ENCODE data around the gene LYPD6B.

The LYPD6B gene

GRCh38 chr2:149044500-149044899 is 6.0 kb downstream of the LYPD6B start:
- DNase-seq = no peak

DNA sequence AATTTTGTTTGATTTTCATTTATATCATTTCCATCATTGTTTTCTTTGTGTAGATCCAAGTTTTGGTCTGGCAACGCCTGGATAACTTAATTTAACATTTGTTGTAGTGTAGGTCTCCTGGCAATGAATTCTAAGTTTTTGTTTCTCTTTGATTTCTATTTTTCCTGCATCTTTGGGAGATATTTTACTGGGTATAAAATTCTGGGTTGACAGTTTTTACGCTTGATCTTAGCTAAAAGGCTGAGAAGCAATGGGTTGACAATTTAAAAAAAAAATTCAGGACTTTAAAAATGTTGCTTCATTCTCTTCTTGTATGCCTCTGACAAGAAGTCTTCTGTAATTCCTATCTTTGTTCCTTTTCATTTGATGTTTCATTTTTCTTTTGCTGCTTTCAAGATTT is 8.6 kb downstream of the LYPD6B start:
- DNase-seq = no peak

DNA sequence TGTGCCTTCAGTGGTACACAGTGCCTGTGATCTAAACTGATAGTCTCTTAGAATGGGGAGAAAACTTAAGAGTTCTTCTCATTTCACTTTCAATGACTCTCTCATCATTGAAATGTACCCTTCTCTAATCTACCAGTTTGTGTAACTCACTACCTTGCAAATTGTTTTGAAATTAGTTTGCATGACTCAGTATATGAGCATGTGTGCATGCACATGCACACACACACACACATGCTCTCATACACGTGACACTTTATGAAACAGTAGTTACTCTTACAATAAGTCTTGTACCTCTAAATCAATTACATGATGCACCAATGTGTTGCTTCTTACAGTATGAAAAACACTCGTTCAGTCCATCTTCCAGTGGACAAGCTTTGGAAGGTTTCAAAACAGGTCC is 10.6 kb downstream of the LYPD6B start:
- DNase-seq = no peak

GRCh38 chr2:149050188-149050587 is 11.7 kb downstream of the LYPD6B start:
- DNase-seq = no peak

- no peak for DNase-seq
Observed at GRCh38 chr2:149055751-149056150, 17.3 kb downstream of the LYPD6B start.

DNA sequence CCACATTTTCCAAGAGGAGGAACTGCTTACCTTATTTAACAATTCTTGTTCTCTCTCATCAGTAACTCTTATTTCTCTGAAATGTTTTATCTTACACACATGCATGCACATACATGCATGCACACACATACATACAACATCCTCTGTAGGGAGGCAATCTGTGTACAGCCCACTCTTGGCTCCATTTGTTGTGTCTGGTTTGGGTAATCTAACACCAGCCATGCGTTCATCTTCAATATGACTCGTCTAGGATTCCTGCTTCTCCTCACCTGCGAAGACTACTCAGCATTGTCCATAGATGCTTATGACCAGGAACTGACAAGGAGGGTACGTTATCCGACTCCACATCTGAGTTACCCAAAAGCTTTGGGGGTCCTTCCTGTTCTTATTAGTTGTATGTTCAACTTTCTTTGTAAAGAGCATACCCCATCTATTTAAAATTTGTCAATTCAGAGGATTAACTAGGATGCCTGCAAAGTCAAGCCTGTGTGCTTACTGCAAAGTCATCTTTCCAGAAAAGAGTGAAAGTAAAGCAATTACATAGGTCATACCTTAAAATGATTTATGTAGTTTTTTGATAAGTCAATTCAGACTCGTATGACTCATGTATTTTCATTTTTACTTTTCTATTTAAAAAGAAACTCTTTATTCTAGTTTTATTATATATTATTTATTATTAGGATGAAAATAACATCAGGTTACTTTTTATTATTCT is 18.2 kb downstream of the LYPD6B start:
- no peak for DNase-seq

DNA sequence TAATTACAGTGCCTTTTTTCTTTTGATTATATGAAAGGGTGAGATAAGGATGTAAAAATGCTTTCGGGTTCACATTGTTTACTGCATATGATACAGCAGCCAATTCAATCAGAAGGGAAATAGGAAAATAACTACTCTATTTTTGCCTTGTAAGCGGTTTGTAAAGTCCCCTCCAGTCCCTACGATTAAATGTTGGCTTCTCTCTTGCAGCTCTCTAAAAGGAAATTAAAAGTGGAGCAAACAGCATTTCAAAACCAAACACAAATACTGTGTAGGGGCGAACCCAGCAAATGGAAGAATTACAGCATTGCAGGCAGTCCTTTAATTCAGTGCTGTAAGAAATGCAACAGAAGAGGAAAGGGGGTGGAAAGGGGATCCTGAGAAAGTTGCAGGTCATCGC is 18.9 kb downstream of the LYPD6B start:
- no peak for DNase-seq

GRCh38 chr2:149058936-149059335 is 20.4 kb downstream of the LYPD6B start:
- no peak for DNase-seq

GRCh38 chr2:149059822-149060221 is 21.3 kb downstream of the LYPD6B start:
- no peak for DNase-seq

GRCh38 chr2:149061133-149061745 is 22.7 kb downstream of the LYPD6B start:
- no peak for DNase-seq

DNA sequence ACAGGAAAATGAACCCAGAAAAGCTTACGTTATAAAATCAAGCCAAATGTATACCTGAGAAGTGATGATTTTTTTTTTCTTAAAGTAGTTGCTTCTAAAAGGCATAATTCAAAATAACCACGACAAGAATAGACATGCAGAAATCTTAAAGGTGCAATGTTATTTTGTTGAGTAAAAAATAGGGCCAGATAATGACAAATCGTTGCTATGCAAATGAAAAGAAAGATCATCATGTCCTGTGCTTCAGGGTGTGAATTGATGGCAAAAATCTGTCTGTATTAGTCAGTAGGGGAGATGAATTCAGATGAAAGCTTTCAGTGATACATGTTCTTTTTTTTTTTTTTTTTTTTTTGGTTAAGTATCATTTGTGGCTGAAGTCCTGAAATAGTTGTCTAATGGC is 24.0 kb downstream of the LYPD6B start:
- DNase-seq = no peak

GRCh38 chr2:149063177-149063576 is 24.7 kb downstream of the LYPD6B start:
- no peak for DNase-seq

DNA sequence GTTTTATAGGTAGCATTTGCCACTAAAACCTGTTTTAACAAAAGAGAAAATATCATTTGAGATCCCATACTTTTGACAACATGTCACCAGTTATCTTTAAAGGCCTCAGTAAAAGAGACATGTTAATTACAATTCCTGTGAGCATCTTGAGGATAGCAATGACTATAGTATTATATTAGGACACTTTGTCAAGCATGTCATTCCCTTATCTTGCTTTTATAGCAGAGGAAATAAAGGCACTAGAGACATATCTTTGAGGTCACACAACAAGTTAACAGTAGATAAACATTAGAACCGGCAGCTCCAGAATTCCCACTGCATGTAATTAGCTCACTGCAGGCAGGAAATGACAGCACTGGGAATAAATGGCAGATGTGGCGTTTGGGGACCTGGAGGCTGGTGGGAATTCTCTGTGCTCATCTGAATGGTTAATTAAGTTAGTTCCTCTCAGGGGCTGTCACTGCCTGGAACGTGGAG is 25.9 kb downstream of the LYPD6B start:
- no peak for DNase-seq

DNA sequence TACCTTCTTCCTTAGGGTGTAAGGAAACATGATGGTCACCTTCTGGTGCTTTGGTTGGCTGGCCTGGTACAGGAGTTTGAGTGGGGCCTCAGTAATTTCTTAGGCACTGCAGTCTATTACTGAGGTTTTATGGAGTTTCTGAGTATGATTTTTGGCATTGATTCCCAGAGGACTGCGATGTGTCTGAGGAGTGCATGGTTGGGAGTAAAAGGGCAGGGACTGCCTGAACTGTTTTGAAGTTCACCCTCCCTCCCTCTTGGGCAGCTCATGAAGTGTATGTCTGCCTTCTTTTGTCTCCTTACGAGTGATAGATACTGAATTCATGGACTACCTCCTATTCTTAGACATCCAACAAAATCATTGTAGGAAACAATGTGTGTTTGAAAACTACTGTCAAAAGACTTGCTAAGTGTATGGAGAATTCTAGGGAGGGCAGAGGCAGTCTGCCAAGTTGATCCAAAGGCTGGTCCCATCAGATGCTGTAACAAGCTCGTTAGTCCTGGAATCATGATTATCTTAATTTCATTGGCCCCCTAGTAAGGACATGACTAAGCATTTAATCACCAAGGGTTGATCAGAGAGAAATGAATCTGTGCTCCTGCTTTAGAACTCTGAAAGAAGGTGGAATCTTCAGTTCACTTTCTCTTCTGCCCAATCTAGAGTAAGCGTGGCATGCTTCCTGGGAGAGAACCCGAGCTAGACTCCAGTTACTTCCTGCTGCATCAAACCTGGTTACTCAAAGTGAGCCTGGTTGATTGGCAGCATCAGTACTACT is 26.5 kb downstream of the LYPD6B start:
- DNase-seq = no peak

- DNase-seq = no peak
Observed at GRCh38 chr2:149068225-149068995, 29.9 kb downstream of the LYPD6B start.

- no peak for DNase-seq
Observed at GRCh38 chr2:149068996-149069888, 30.7 kb downstream of the LYPD6B start.

DNA sequence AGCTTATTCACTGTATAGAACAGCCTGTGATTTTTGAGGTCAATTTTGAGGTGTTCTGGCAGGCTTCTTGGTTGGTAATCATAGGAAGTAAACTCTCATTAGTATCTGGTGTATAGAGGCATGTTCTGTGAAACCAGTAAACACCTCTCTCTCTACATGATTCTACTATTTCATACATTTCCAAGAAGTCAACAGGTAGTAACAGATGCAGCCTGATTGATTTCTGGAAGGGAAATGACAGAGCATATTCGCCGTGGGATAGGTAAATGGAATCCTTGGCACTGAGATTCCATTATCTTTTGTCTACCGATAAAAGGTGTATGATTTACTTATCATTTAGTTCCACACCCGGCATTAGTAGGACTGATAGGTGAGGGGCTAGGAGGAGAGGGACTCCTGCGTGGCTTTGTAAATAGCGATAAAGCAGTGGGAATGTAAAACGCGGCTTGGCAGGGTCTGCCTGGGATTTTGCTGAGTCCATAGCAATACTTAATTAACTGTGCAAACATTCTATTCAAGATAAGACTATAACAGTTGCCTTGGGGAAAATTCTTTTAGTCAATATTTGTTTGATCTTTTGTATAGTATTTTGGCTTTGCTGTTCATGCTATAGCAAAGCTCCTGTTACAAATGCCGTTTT is 32.3 kb downstream of the LYPD6B start:
- DNase-seq = no peak

DNA sequence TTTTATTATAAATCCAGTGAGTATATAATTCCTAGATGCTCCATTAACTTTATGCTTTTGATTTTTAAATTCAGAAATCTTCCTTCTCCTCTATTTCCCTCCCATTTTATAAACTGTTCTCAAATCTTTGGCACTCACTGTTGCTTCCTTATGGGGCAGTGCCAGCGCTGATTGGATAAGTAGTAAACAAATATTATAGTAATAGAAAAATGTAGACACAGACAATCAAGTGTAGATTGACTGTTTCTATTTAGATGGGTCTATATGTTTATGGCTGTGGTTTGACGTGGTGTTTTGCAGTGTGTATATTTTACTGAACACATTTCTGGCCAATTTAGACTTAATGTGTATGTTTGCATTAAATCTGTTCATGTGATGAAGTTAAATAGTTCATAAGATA is 36.6 kb downstream of the LYPD6B start:
- DNase-seq = no peak

DNA sequence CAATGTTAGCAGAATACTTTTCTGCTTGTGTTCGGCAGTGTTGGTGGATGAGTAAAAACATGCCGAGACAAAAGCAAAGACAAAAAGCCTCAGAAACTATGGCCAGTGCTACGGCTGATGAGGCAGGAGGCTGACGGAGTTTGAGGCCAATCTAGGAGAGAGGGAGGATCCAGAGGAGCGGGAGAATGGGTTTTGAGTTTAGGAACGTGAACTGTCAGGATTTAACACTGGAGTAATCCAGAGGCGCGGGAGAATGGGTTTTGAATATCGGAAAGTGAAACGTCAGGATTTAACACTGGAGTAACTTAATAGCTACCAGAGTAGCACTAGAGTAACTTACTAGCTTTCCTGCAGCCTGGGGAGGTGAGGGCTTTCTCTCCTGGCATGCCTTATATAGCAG is 37.4 kb downstream of the LYPD6B start:
- no peak for DNase-seq

- no peak for DNase-seq
Observed at GRCh38 chr2:149076863-149077412, 38.4 kb downstream of the LYPD6B start.

GRCh38 chr2:149077861-149078260 is 39.4 kb downstream of the LYPD6B start:
- DNase-seq = no peak
